ENCODE results near the gene DHX29.

The DHX29 gene

GRCh38 chr5:55294935-55295334, 12.6 kb downstream of the DHX29 start:
- no peak for TF ChIP-seq CREB5 (CRISPR knock-in tag; IDR thresholded peaks at IDR 0.05; ENCODE audit: low read depth)
- TF ChIP-seq ISL1 (CRISPR knock-in tag; IDR thresholded peaks at IDR 0.05): no peak
- no peak for TF ChIP-seq CSRNP3 (CRISPR knock-in tag; IDR thresholded peaks at IDR 0.05)
- TF ChIP-seq POU6F1 (CRISPR knock-in tag; IDR thresholded peaks at IDR 0.05; ENCODE audit: borderline replicate concordance, low read depth): no peak
- no peak for TF ChIP-seq ZFP30 (CRISPR knock-in tag; IDR thresholded peaks at IDR 0.05)
- no peak for TF ChIP-seq ZNF8 (CRISPR knock-in tag; IDR thresholded peaks at IDR 0.05)
- no peak for TF ChIP-seq ZNF565 (CRISPR knock-in tag; conservative IDR thresholded peaks at IDR 0.05; ENCODE audit: low read depth)
- no peak for TF ChIP-seq ZNF70 (CRISPR knock-in tag; IDR thresholded peaks at IDR 0.05)
- no peak for TF ChIP-seq ESRRG (CRISPR knock-in tag; IDR thresholded peaks at IDR 0.05)
- TF ChIP-seq GLIS3 (CRISPR knock-in tag; IDR thresholded peaks at IDR 0.05): no peak
- TF ChIP-seq TSHZ2 (CRISPR knock-in tag; IDR thresholded peaks at IDR 0.05): no peak
- TF ChIP-seq RARB (CRISPR knock-in tag; IDR thresholded peaks at IDR 0.05): no peak
- TF ChIP-seq ZC3H10 (CRISPR knock-in tag; IDR thresholded peaks at IDR 0.05): no peak
- no peak for TF ChIP-seq TOX (CRISPR knock-in tag; IDR thresholded peaks at IDR 0.05; ENCODE audit: borderline replicate concordance)
- TF ChIP-seq PATZ1 (CRISPR knock-in tag; IDR thresholded peaks at IDR 0.05; ENCODE audit: borderline replicate concordance): no peak
- TF ChIP-seq SNAI2 (CRISPR knock-in tag; IDR thresholded peaks at IDR 0.05): no peak

GRCh38 chr5:55290991-55291390, 16.5 kb downstream of the DHX29 start:
- ATAC-seq: no peak
- no peak for TF ChIP-seq BACH2 (CRISPR knock-in tag; IDR thresholded peaks at IDR 0.05; ENCODE audit: borderline replicate concordance)
- TF ChIP-seq CSRNP3 (CRISPR knock-in tag; IDR thresholded peaks at IDR 0.05): no peak
- no peak for TF ChIP-seq CREB5 (CRISPR knock-in tag; IDR thresholded peaks at IDR 0.05; ENCODE audit: low read depth)
- no peak for TF ChIP-seq OSR1 (CRISPR knock-in tag; IDR thresholded peaks at IDR 0.05)
- TF ChIP-seq ESRRG (CRISPR knock-in tag; IDR thresholded peaks at IDR 0.05): no peak
- no peak for TF ChIP-seq SNAI2 (CRISPR knock-in tag; IDR thresholded peaks at IDR 0.05)
- no peak for TF ChIP-seq TOX (CRISPR knock-in tag; IDR thresholded peaks at IDR 0.05; ENCODE audit: borderline replicate concordance)
- no peak for TF ChIP-seq TCF4 (CRISPR knock-in tag; IDR thresholded peaks at IDR 0.05; ENCODE audit: borderline replicate concordance)
- no peak for TF ChIP-seq ZNF565 (CRISPR knock-in tag; conservative IDR thresholded peaks at IDR 0.05; ENCODE audit: low read depth)
- TF ChIP-seq PPARA (CRISPR knock-in tag; IDR thresholded peaks at IDR 0.05; ENCODE audit: borderline replicate concordance): no peak
- TF ChIP-seq ZC3H10 (CRISPR knock-in tag; IDR thresholded peaks at IDR 0.05): no peak

More at GRCh38 chr5:55294935-55295334, 12.6 kb downstream of the DHX29 start:
- ATAC-seq: no peak
